Dedifferentiated amniotic fluid mesenchymal stem cell (primary cell): ENCODE results near the gene DHRS13.
"Not testable (repeated sequence)": the region's sequence is repeated elsewhere in the genome, so short reads cannot be mapped to it uniquely, and the experiment has no call there.

Experiments
- DNase-seq: peaks from one replicate; pipeline ENCODE4 v3.0.0-alpha.2; 2016; ENCODE audit errors: extremely low spot score

Gene DHRS13

DNA sequence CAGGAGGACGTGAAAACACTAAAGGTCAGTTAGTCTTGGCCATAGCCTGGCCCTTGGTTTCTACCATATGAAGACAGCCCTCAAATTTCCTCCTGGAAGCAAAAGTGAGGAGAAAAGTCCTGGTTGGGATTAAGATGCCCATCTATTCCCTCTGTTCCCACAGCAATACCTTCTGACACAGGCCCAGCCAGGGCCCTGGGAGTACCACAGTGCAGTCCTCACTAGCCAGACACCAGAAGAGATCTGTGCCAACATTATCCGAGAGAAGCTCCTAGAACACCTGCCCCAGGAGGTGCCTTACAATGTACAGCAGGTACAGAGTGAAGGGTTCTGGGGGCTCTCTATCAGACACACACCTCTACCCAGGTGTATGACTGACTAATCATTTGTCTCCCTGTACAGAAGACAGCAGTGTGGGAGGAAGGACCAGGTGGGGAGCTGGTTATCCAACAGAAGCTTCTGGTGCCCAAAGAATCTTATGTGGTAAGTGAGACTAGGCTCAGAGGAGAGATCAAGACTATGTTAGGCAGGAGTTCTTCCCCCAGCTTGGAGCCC is 44.0 kb downstream of the DHRS13 start:
- DNase-seq: no peak

DNA sequence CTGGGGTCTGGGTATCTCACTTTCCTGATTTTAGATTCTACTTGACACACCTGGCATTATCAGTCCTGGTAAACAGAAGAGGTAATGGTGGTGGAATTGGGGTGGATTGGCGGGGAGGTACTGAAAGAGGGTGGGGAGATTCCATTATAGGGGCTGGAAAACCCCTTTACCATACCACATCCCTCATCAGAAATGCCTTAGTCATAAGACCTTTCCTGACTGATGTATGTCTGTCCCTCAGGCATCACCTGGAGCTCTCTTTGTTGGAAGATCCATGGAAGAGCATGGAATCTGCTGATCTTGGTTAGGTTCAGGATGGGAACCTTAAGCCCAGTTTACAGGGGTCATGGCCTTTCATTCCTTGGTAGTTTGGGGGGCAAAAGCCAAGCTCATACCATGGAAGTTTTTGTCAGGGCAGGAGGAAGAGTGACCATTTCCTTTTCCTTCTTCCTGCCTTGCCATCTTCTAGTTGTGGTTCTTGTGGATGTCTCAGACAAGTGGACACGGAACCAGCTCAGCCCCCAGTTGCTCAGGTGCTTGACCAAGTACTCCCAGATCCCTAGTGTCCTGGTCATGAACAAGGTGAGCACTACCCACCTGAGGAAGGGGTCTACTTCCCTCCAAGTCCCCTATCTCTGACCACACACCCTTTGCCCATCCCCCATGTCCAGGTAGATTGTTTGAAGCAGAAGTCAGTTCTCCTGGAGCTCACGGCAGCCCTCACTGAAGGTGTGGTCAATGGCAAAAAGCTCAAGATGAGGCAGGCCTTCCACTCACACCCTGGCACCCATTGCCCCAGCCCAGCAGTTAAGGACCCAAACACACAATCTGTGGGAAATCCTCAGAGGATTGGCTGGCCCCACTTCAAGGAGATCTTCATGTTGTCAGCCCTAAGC is 44.7 kb downstream of the DHRS13 start:
- no peak for DNase-seq

DNA sequence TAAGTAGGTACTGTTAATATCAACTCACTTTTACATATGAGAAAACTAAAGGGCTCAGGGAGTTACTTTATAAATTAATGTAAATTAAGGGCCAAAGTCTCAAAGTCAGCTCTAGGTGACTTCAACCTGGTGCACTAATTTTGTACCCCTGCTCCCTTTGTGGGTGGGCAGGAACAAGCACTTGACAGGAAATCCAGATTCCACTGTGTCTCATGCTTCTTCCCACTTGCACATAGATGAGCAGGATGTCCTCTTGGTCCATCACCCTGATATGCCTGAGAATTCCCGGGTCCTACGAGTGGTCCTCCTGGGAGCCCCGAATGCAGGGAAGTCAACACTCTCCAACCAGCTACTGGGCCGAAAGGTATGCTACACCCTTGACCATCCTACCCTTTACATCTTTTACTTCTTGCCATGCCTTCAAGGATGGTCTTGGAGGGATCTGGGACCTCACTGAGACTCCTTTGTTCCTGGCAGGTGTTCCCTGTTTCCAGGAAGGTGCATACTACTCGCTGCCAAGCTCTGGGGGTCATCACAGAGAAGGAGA is 46.8 kb downstream of the DHRS13 start:
- DNase-seq: no peak

GRCh38 chr17:28855336-28855679 is 47.6 kb downstream of the DHRS13 start:
- DNase-seq: no peak

- peak; percentile 95 for DNase-seq
Observed at GRCh38 chr17:28854457-28855335, 48.2 kb downstream of the DHRS13 start, which contains the start of gene ERAL1. TSS of gene ERAL1 (plus strand) at chr17:28855016. CDS start at chr17:28855035, 19 bp downstream.

DNA sequence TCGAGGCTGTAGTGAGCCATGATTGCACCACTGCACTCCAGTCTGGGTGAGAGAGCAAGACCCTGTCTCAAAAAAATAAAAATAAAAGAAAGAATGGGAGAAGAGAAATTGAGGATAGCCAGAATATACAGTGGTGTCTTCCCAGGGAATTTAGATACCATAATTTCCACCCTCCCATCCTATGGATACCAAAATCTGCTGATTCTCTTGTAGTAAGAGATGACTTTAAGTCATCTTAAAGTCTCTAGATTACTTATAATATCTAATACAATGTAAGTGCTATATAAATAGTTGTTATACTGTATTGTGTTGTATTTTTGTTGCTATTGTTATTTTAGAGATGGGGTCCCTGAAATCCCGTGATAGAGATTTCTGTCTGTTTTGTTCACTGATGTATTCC is 49.6 kb downstream of the DHRS13 start:
- DNase-seq: no peak

DNA sequence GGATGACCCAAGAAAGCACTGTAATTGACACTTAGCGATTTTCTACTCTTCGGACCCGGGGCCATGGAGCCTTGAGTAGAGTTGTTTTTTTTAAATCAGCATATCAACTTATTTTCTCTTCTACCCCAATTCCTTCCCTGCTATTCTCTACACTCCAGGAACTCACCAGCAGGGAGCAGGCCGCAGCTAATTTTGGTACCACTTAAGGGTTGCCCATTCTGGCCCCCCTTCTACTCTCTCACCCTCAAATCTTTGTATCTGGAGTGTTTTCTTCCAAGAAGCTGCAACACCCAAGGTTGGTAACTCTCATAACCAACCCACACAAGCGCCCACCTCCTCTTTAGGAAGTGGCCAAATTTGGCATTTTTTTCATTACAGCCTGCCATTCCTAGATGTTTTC is 53.6 kb downstream of the DHRS13 start:
- DNase-seq: no peak

DNA sequence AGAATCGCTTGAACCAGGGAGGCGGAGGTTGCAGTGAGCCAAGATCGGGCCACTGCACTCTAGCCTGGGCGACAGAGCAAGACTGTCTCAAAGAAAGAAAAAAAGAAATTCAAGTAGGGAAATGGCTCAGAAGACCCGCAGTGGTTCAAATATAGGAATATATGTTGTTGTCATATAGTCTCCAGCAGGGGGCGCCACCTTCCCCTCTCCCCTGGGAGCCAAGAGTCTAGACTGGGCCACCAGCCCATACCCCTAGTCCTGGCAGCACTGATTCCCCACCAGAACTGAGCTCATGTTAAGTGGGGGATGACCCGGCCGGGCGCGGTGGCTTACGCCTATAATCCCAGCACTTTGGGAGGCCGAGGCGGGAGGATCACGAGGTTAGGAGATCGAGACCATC is 54.2 kb downstream of the DHRS13 start:
- DNase-seq: not testable (repeated sequence)
